ENCODE results near the gene IL22RA2.

GRCh38 chr6:137111296-137112066 is 62.0 kb downstream of the IL22RA2 start:
- no peak for TF ChIP-seq CTCF (conservative IDR thresholded peaks at IDR 0.05; ENCODE audit: low read depth, low read length)
- TF ChIP-seq EZH2 (IDR thresholded peaks at IDR 0.05; ENCODE audit: borderline replicate concordance, low read depth, low read length, poor library complexity, severe bottlenecking), result no peak
